HG03354 (cell line): ENCODE measurements around the gene NUDT13.

Source experiments
- ATAC-seq: cut with Tn5 transposase; IDR thresholded peaks from one replicate; pipeline ENCODE4 v1.9.1; 2021; ENCODE audit warnings: mild to moderate bottlenecking; ENCODE audit not compliant: unreplicated experiment, poor library complexity, severe bottlenecking

NUDT13 gene

GRCh38 chr10:73110345-73110849, at the start of gene NUDT13:
Gene NUDT13 (plus strand): TSS chr10:73110455. CDS start chr10:73114366, 3,911 bp downstream.
- peak; percentile 52 for ATAC-seq

GRCh38 chr10:73060738-73061635, 49.3 kb upstream of the NUDT13 start:
- ATAC-seq = no peak

DNA sequence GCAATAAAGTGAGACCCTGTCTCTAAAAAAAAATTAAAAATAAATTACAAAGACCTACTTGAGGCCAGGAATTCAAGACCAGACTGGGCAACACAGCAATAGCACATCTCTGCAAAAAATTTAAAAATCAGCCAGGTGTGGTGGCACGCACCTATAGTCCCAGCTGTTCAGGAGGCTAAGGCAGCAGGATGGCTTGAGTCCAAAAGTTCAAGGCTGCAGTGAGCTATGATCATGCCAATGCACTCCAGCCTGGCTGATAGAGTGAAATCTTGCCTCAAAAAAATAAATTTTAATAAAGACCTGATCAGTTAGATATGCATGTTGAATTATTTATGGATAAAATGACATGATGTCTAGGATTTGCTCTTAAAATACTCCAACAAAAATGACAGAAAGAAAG, 48.5 kb upstream of the NUDT13 start:
- ATAC-seq = no peak

- no peak for ATAC-seq
These were observed 44.8 kb upstream of the NUDT13 start for GRCh38 chr10:73065441-73065840.

- no peak for ATAC-seq
These were observed 36.6 kb upstream of the NUDT13 start for GRCh38 chr10:73073627-73074026.

DNA sequence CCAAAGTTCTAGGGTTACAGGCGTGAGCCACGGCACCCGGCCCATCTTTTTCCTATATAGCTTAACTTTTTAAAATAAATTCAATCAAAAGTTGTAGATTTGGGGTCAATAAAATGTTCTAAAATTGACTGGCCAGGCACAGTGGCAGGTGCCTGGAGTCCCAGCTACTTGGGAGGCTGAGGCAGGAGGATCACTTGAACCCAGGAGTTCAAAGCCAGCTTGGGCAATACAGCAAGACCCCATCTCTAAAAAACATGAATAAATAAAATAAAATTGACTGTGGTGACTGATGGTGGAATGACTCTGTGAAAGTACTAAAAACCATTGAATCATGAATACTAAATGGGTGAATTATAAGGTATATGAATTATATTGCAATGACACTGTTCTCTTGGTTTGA, 34.4 kb upstream of the NUDT13 start:
- ATAC-seq = no peak

- ATAC-seq = no peak
These were observed 33.7 kb upstream of the NUDT13 start for GRCh38 chr10:73076360-73077183.

- peak; percentile 82 for ATAC-seq
These were observed 30.3 kb upstream of the NUDT13 start for GRCh38 chr10:73079779-73080541.

DNA sequence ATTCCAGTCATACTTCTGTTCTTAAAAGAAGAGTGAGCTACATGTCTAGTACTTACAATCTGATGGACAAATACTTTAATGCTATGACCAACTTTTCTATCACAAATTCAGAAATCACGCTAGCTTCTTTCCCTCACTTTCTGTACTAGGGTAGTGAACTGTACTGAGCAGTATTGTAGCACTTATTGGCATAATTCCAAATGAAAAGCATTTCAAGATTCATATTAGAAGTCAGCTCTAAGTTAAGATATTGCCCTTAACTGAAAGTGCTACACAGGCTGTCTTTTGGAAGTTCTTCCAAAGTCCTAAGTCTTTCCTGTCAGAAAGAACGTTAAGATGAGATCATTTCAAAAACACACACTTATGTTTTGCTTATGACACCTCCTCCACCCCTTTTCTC, 27.0 kb upstream of the NUDT13 start:
- no peak for ATAC-seq

- ATAC-seq = no peak
These were observed 26.0 kb upstream of the NUDT13 start for GRCh38 chr10:73084209-73084608.

- ATAC-seq = no peak
These were observed 23.4 kb upstream of the NUDT13 start for GRCh38 chr10:73086816-73087215.

DNA sequence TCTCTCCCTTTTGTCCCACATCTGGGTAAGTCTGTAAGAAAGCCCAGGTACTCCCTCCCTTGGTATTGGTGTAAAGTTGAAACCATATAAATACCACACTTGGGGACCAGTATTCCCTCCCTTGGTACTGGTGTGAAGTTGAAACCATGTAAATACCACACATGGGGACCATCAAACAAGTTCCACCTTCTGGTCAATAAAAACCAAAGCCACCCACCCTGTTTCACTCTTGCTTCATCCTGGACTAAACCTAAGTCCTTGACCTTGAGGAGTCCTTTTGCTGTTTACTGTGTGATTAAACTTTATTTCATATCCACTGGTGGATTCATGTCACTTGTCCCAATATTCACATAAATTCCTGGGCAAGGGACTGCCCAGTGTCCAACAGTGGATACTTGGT, 22.0 kb upstream of the NUDT13 start:
- no peak for ATAC-seq

DNA sequence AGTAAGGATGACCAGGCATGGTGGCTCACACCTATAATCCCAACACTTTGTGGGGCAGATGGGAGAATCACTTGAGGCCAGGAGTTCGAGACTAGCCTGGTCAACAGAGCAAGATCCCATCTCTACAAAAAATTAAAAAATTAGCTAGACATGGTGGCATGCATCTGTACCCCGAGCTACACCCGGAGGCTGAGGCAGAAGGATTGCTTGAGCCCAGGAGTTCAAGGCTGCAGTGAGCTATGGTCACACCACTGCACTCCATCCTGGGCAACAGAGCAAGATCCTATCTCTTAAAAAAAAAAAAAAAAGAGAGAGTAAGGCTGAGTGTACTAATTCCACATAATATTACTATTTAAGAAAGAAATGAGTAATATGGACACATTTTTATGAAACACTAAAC, 17.4 kb upstream of the NUDT13 start:
- ATAC-seq = no peak

DNA sequence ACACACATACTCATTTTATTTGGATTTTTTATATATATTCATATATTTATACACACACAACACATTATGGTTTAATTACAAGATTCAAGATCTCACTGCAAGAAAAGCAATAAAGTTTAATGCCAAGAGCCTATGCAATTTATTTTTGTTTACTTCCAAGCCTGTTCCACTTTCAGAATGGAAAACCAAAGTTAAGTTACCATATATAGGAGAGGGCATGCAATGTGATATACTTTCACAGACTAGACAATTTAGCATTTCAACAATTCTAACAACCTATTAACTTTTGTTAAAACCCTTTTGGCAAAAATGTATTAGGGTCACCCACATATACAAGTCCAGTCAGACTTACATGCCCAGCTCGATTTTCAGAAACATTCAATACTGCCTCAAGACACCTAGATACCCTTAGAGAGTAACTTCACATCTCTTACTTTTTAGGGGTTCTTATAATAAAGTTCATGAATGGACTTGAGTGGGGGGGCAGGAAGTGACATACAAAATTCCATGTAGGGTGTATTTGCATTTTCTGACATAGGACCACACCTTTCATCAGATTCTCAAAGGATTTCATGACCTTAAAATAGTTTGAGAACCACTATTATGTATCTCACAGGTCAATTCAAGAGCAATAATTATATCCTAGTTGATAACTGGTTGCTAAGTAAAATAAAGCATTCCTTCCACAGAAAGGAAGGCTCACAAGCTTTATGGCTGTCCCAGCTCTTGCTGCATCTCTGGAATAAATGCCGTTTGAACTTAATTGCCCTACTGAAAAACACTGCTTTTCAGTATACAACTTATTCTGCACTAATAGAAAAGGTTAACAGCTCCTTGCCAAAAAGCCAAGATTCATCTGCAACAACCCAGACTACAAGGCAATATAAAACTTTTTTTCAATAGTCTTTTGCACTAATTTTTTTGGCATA, 16.1 kb upstream of the NUDT13 start:
- ATAC-seq = no peak

- ATAC-seq = no peak
These were observed 15.2 kb upstream of the NUDT13 start for GRCh38 chr10:73094986-73095480.

DNA sequence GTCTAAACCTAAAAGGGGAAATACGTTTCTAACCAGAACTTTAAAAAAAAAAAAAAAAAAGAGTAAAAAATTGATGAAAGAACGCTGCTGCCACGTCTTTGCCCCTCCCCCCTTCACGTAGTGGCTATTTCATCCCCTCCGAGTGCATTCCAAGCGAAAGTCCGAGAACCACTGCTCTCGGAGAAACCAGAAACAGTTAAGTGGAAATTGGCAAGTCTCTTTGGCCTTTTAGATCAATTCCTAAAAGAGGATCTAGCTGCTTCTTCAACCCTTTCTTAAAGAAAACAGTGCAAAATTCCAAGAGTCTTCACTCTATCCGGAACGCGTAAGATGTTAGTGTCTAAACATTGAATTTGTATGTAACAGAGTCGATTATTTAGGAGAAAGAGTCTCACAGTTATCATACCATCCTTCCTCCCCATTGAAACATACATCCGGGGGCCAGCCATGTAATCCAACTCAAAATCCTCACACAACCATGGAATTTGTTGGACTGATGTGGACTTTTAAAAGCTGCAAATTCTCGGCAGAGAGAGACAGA, 14.7 kb upstream of the NUDT13 start:
- ATAC-seq = no peak

DNA sequence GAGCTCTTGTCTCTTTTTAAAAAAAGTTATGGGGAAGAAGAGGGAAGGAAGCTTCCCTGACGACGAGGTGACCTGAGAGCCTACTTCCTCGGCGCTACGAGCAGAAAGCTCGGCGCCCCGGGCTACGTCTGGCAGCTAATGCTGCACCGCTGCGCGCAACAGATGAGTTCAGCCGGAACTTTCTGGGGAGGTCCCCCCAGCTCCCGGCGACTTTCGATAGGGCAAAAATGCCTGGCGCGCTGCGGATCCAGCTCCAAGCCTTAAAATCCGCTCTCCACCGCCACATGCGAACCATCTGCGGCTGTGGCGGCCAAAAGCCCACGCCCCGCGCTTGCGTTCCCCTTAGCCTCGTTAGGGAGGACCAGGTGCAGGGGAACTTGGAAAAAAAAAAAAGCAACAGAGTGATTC, 14.2 kb upstream of the NUDT13 start:
- peak; percentile 43 for ATAC-seq
